HG03039 (cell line): ENCODE results near the gene HPS5.
A peak's percentile ranks its signal among the peaks of the same experiment; 100 is the strongest.
"Not testable (repeated sequence)": the region's sequence is repeated elsewhere in the genome, so short reads cannot be mapped to it uniquely, and the experiment has no call there.

Experiments
- ATAC-seq: cut with Tn5 transposase; IDR thresholded peaks from one replicate; pipeline ENCODE4 v1.9.1; 2021; ENCODE audit warnings: mild to moderate bottlenecking, moderate library complexity; ENCODE audit not compliant: unreplicated experiment

HPS5 gene

GRCh38 chr11:18280438-18281045, 41.4 kb downstream of the HPS5 start:
- ATAC-seq, result peak; percentile 78

GRCh38 chr11:18277565-18278271, 44.2 kb downstream of the HPS5 start:
- no peak for ATAC-seq

- ATAC-seq, result no peak
These were observed 50.7 kb downstream of the HPS5 start for GRCh38 chr11:18271206-18271605.

- ATAC-seq, result no peak
These were observed 51.8 kb downstream of the HPS5 start for GRCh38 chr11:18270102-18270501.

GRCh38 chr11:18269252-18269651, 52.7 kb downstream of the HPS5 start:
- ATAC-seq, result not testable (repeated sequence)

- ATAC-seq, result peak; percentile 32
These were observed 54.4 kb downstream of the HPS5 start for GRCh38 chr11:18267335-18268133.

GRCh38 chr11:18265949-18266348, 56.0 kb downstream of the HPS5 start, which contains the start of gene SAA1:
Gene SAA1 (plus strand): TSS chr11:18266264. CDS start chr11:18266888, 624 bp downstream.
- no peak for ATAC-seq

- no peak for ATAC-seq
These were observed 57.0 kb downstream of the HPS5 start for GRCh38 chr11:18264677-18265555.

- ATAC-seq, result no peak
These were observed 57.9 kb downstream of the HPS5 start for GRCh38 chr11:18264035-18264434.

GRCh38 chr11:18262681-18263350, 59.1 kb downstream of the HPS5 start:
- not testable (repeated sequence) for ATAC-seq

GRCh38 chr11:18261721-18262120, 60.2 kb downstream of the HPS5 start:
- no peak for ATAC-seq

GRCh38 chr11:18259259-18259658, 62.7 kb downstream of the HPS5 start:
- ATAC-seq, result no peak

- ATAC-seq, result no peak
These were observed 67.1 kb downstream of the HPS5 start for GRCh38 chr11:18254781-18255361.

GRCh38 chr11:18253778-18254338, 68.1 kb downstream of the HPS5 start:
- ATAC-seq, result no peak

GRCh38 chr11:18253233-18253632, 68.7 kb downstream of the HPS5 start:
- ATAC-seq, result no peak

- ATAC-seq, result no peak
These were observed 73.4 kb downstream of the HPS5 start, which contains the start of gene SAA2 for GRCh38 chr11:18248561-18248960. Gene SAA2 (minus strand): TSS chr11:18248668. CDS start chr11:18248011, 657 bp downstream.

- not testable (repeated sequence) for ATAC-seq
These were observed 74.8 kb downstream of the HPS5 start for GRCh38 chr11:18247191-18247581.

GRCh38 chr11:18246379-18247190, 75.4 kb downstream of the HPS5 start:
- peak; percentile 81 for ATAC-seq

GRCh38 chr11:18245396-18245795, 76.5 kb downstream of the HPS5 start:
- ATAC-seq, result no peak
